HEK293 (cell line): Measurements from ENCODE around the gene ANGPTL2.

Experiments
- CTCF ChIA-PET: fragments of 350-600 bp; formaldehyde crosslinking; extraction: SDS; loops from one replicate; lab custom pipeline; 2021; ENCODE audit warnings: antibody characterized with exemption; lab: Yijun Ruan, JAX
- POLR2A ChIA-PET: fragments of 300-600 bp; formaldehyde crosslinking; extraction: SDS; loops from one replicate; lab custom pipeline; 2020; ENCODE audit warnings: antibody characterized with exemption, inconsistent platforms; lab: Yijun Ruan, JAX
- H3K27ac ChIP-seq: fragments of 200-500 bp; sonication (Bioruptor generic); 2 replicates; pipeline ENCODE4 v1.5.1; 2014; ENCODE audit warnings: low read depth, low read length, control low read depth, inconsistent platforms; ENCODE audit errors: extremely low read depth
- H3K36me3 ChIP-seq, 2 experiments: fragments of 200-500 bp in 1 of 2; sonication (Bioruptor generic) in 1 of 2; 1 replicate in 1 of 2; 2 replicates in 1 of 2; pipeline ENCODE4 v1.5.1; 2014 to 2017; ENCODE audit warnings: inconsistent platforms in 2 of 2, low read length in 2 of 2; ENCODE audit not compliant: control insufficient read depth in 2 of 2, insufficient read depth in 1 of 2
- H3K4me1 ChIP-seq: fragments of 200-500 bp; sonication (Bioruptor generic); 2 replicates; pipeline ENCODE4 v1.5.1; 2014; ENCODE audit warnings: mild to moderate bottlenecking, low read length, inconsistent platforms; ENCODE audit not compliant: control insufficient read depth, insufficient read depth
- H3K4me3 ChIP-seq: 2 replicates; pipeline ENCODE4 v1.5.1; 2011; ENCODE audit warnings: low read depth, mild to moderate bottlenecking, control low read depth, low read length, moderate library complexity
- H3K9me3 ChIP-seq: fragments of 200-500 bp; sonication (Bioruptor generic); 2 replicates; pipeline ENCODE4 v1.5.1; 2014; ENCODE audit warnings: low read depth, low read length, inconsistent platforms; ENCODE audit not compliant: control insufficient read depth, insufficient read depth
- EGR2 ChIP-seq: fragments of 450-650 bp; formaldehyde crosslinking; IDR thresholded peaks from 2 replicates; pipeline ENCODE4 v1.5.1; 2016; ENCODE audit warnings: low read depth, missing biosample characterization, missing genetic modification characterization
- HIC1 ChIP-seq: fragments of 450-650 bp; formaldehyde crosslinking; IDR thresholded peaks from 2 replicates; pipeline ENCODE4 v1.5.1; 2016; ENCODE audit warnings: missing biosample characterization, missing genetic modification characterization
- KLF1 ChIP-seq: fragments of 450-650 bp; formaldehyde crosslinking; IDR thresholded peaks from 2 replicates; pipeline ENCODE4 v1.5.1; 2016; ENCODE audit warnings: missing biosample characterization, missing genetic modification characterization
- MZF1 ChIP-seq: fragments of 450-650 bp; formaldehyde crosslinking; IDR thresholded peaks from 2 replicates; pipeline ENCODE4 v1.5.1; 2017; ENCODE audit warnings: missing biosample characterization, missing genetic modification characterization, borderline replicate concordance
- OSR2 ChIP-seq: fragments of 450-650 bp; formaldehyde crosslinking; IDR thresholded peaks from 2 replicates; pipeline ENCODE4 v1.5.1; 2016; ENCODE audit warnings: missing biosample characterization, missing genetic modification characterization
- PRDM6 ChIP-seq: fragments of 450-650 bp; formaldehyde crosslinking; IDR thresholded peaks from 2 replicates; pipeline ENCODE4 v1.5.1; 2017; ENCODE audit warnings: missing biosample characterization, missing genetic modification characterization
- REST ChIP-seq: fragments of 450-650 bp; formaldehyde crosslinking; IDR thresholded peaks from 2 replicates; pipeline ENCODE4 v1.5.1; 2016; ENCODE audit warnings: missing biosample characterization, missing genetic modification characterization
- YY2 ChIP-seq: fragments of 450-650 bp; formaldehyde crosslinking; IDR thresholded peaks from 2 replicates; pipeline ENCODE4 v1.5.1; 2016; ENCODE audit warnings: missing biosample characterization, missing genetic modification characterization
- ZBTB20 ChIP-seq: fragments of 450-650 bp; formaldehyde crosslinking; IDR thresholded peaks from 2 replicates; pipeline ENCODE4 v1.5.1; 2016; ENCODE audit warnings: missing biosample characterization, missing genetic modification characterization
- ZFP69B ChIP-seq: fragments of 450-650 bp; formaldehyde crosslinking; IDR thresholded peaks from 2 replicates; pipeline ENCODE4 v1.5.1; 2016; ENCODE audit warnings: missing biosample characterization, missing genetic modification characterization
- ZNF10 ChIP-seq: fragments of 450-650 bp; formaldehyde crosslinking; IDR thresholded peaks from 2 replicates; pipeline ENCODE4 v1.5.1; 2017; ENCODE audit warnings: missing biosample characterization, missing genetic modification characterization
- ZNF146 ChIP-seq: fragments of 450-650 bp; formaldehyde crosslinking; IDR thresholded peaks from 2 replicates; pipeline ENCODE4 v1.5.1; 2016; ENCODE audit warnings: missing biosample characterization, missing genetic modification characterization
- ZNF2 ChIP-seq: fragments of 450-650 bp; formaldehyde crosslinking; IDR thresholded peaks from 2 replicates; pipeline ENCODE4 v1.5.1; 2016; ENCODE audit warnings: missing biosample characterization, missing genetic modification characterization
- ZNF266 ChIP-seq: fragments of 450-650 bp; formaldehyde crosslinking; IDR thresholded peaks from 2 replicates; pipeline ENCODE4 v1.5.1; 2016; ENCODE audit warnings: missing biosample characterization, missing genetic modification characterization, low read depth
- ZNF311 ChIP-seq: fragments of 450-650 bp; formaldehyde crosslinking; IDR thresholded peaks from 2 replicates; pipeline ENCODE4 v1.5.1; 2017; ENCODE audit warnings: missing biosample characterization, missing genetic modification characterization, borderline replicate concordance
- ZNF335 ChIP-seq: fragments of 450-650 bp; formaldehyde crosslinking; conservative IDR thresholded peaks from 2 replicates; pipeline ENCODE4 v1.5.1; 2016; ENCODE audit warnings: missing biosample characterization, missing genetic modification characterization
- ZNF449 ChIP-seq: fragments of 450-650 bp; formaldehyde crosslinking; IDR thresholded peaks from 2 replicates; pipeline ENCODE4 v1.5.1; 2017; ENCODE audit warnings: missing biosample characterization, mild to moderate bottlenecking, missing genetic modification characterization, moderate library complexity
- ZNF549 ChIP-seq: fragments of 450-650 bp; IDR thresholded peaks from 2 replicates; pipeline ENCODE4 v1.5.1; 2018; ENCODE audit warnings: missing biosample characterization, missing genetic modification characterization, mild to moderate bottlenecking, inconsistent platforms, moderate library complexity
- ZNF623 ChIP-seq: fragments of 450-650 bp; formaldehyde crosslinking; IDR thresholded peaks from 2 replicates; pipeline ENCODE4 v1.5.1; 2016; ENCODE audit warnings: missing biosample characterization, missing genetic modification characterization
- ZNF639 ChIP-seq: fragments of 450-650 bp; formaldehyde crosslinking; IDR thresholded peaks from 2 replicates; pipeline ENCODE4 v1.5.1; 2016; ENCODE audit warnings: missing biosample characterization, missing genetic modification characterization
- ZNF791 ChIP-seq: fragments of 450-650 bp; formaldehyde crosslinking; IDR thresholded peaks from 2 replicates; pipeline ENCODE4 v1.5.1; 2016; ENCODE audit warnings: missing biosample characterization, missing genetic modification characterization
- ZNF843 ChIP-seq: fragments of 450-650 bp; formaldehyde crosslinking; IDR thresholded peaks from 2 replicates; pipeline ENCODE4 v1.5.1; 2016; ENCODE audit warnings: missing biosample characterization, missing genetic modification characterization
- ZSCAN4 ChIP-seq: fragments of 450-650 bp; formaldehyde crosslinking; IDR thresholded peaks from 2 replicates; pipeline ENCODE4 v1.5.1; 2017; ENCODE audit warnings: missing biosample characterization, missing genetic modification characterization

Gene ANGPTL2

GRCh38 chr9:127154390-127155191 is 32.2 kb upstream of the ANGPTL2 start:
- CTCF ChIA-PET, result interaction anchor here (0.8 kb wide), 1 partner anchor 168 kb away, joined by 3 read pairs; no protein-coding TSS in a partner anchor
- no peaks in the 10 kb centered on the region for H3K4me1 ChIP-seq
- POLR2A ChIA-PET, result no interaction called here
- H3K36me3 ChIP-seq, result no peaks in the 10 kb centered on the region
- TF ChIP-seq REST (tag by site-specific recombination) (no peak), ZNF10 (tag by site-specific recombination) (0 out of 2 replicates have a peak, but pooled peaks have one; percentile 46), OSR2 (tag by site-specific recombination) (peak; percentile 47; the same call in 1 of the 2 replicates)
- H3K27ac ChIP-seq, result no peak overlapping the region
- no peak overlapping the region for H3K4me3 ChIP-seq
- no peaks in the 10 kb centered on the region for H3K9me3 ChIP-seq

- TF ChIP-seq ZBTB20 (tag by site-specific recombination) (no peak), ZNF311 (tag by site-specific recombination) (no peak), ZNF146 (no peak), ZNF639 (tag by site-specific recombination) (no peak), ZNF549 (tag by site-specific recombination) (no peak), ZNF843 (tag by site-specific recombination) (no peak), ZNF266 (tag by site-specific recombination) (no peak), ZSCAN4 (no peak), ZNF335 (tag by site-specific recombination) (no peak), ZNF2 (tag by site-specific recombination) (no peak), ZNF449 (tag by site-specific recombination) (no peak), EGR2 (tag by site-specific recombination) (no peak), MZF1 (tag by site-specific recombination) (no peak), YY2 (tag by site-specific recombination) (no peak), ZNF791 (tag by site-specific recombination) (no peak), KLF1 (tag by site-specific recombination) (no peak), HIC1 (tag by site-specific recombination) (no peak), ZFP69B (tag by site-specific recombination) (no peak), ZNF623 (tag by site-specific recombination) (no peak), PRDM6 (tag by site-specific recombination) (no peak)
- CTCF ChIA-PET, result interaction anchor here (0.8 kb wide), 1 partner anchor 167 kb away, joined by 3 read pairs; no protein-coding TSS in a partner anchor
- no peaks in the 10 kb centered on the region for H3K4me1 ChIP-seq
- POLR2A ChIA-PET, result no interaction called here
- no peaks in the 10 kb centered on the region for H3K36me3 ChIP-seq
- H3K27ac ChIP-seq, result no peak overlapping the region
- no peak overlapping the region for H3K4me3 ChIP-seq
- H3K9me3 ChIP-seq, result no peaks in the 10 kb centered on the region
Observed at GRCh38 chr9:127154003-127154389, 31.6 kb upstream of the ANGPTL2 start.
